GOT3 (cell line): ENCODE measurements around the gene LRRC52.

Experiments used
- DNase-seq: peaks from one replicate; lab custom pipeline; 2025; ENCODE audit warnings: mixed read lengths; lab: John Stamatoyannopoulos, UW

LRRC52 gene

GRCh38 chr1:165537356-165538109 lies 6.3 kb upstream of the LRRC52 start:
- no peak for DNase-seq

- no peak for DNase-seq
These were observed 4.5 kb upstream of the LRRC52 start for GRCh38 chr1:165539306-165539705.

DNA sequence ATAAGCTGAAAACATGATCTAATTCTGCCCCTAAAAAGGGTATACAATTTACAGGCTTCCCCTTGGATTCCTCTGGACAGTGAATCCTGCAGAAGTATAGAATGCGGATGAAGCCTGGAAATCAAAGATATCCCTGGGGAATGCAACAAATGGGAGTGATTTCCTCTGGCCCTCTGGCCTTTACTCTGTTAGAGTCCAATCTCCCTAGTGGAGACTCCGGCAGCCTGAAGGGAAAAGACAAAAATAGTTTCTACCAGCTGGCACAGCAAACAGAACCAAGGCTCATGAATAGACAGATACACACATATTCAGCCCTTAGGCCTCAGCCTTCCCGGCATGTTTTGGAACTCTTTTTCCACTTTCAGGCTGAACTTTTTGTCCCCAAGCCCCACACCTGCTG lies 3.9 kb upstream of the LRRC52 start:
- DNase-seq = no peak

DNA sequence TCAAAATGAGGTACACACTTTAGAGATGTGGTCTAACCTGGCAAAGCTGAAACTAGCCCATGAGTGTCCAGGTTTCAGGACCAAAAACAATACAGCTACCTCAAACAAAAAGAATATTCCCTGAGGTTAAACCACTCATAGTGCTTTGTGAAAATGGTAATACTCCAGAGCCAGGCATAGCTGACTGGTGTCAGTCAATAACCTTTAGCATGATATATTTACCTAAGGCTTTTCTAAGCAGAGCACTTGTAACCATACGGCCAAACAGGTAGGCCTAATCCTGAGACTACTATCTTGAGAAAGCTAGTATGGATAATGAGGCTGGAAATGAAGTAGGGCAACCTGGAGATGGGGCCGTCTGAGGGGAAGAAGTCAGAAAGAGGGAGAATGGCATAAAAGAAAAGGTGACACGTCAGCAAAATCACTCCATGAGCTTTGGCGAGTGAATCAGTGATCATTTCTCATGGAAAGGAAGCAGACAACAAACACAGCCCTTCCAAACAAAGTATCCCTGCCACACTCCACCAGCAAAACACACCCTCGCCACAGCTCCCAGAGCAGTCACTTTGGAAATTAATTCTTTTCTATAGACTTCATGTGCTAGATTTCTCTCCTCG lies 1.7 kb upstream of the LRRC52 start:
- no peak for DNase-seq

DNA sequence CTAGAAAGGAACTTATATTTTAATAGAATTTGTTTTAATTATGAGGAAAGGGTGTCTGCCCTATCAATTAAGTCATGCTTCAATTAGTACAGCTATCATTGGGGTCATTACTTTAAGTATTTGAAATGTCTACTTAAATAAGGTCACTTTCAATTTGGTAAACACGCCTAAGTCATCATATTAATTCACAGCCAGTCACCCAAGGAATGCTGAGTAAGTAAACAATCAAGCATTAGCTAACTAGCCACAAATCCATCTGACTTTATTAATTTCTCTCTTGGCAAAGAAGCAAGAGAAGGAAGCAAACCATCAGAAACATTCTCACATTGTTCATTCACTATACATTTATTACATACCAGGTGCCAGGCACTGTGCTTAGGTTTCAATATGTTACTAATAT lies 1.2 kb upstream of the LRRC52 start:
- DNase-seq = no peak

GRCh38 chr1:165544996-165545395 lies 1.2 kb downstream of the LRRC52 start:
- DNase-seq = no peak

DNA sequence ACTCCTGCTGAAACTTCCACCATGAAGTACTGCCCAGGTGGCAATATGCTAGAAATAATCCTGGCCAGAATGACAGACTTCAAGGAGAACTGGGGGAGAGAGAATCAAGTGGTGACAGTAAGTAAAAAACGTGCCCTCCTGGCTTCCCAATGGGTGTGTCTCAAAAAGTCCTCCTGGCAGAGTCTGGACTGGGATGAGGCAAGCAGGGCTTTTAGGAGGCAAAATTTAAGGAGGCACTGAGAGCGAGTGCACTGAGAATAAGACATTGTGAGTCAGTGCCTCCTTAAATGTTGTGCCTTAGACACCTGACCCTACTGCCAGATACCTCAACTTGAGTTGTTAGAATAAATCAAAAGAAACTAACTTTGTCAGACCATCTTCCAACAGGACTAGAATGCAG lies 2.2 kb downstream of the LRRC52 start:
- no peak for DNase-seq

GRCh38 chr1:165549973-165550372 lies 6.2 kb downstream of the LRRC52 start:
- DNase-seq = no peak

DNA sequence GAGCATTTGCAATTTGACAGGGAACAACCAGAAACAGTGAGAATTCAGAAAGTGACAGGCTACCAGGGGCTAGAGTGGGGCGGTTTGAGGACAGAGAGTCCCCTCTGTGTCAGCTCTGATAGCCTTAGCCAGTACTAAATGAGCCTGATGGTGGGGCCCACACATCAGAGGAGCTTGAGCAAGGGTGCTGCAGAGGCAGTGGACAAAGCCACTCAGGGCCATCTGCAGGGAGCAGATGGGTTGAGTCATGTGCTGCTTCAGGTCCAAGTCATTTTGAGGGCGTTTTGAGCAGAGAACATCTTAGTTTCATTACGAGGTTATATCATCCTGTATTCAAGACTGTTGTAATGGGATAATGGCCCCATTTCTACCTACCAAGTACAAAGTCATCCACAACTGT lies 7.7 kb downstream of the LRRC52 start:
- DNase-seq = no peak

DNA sequence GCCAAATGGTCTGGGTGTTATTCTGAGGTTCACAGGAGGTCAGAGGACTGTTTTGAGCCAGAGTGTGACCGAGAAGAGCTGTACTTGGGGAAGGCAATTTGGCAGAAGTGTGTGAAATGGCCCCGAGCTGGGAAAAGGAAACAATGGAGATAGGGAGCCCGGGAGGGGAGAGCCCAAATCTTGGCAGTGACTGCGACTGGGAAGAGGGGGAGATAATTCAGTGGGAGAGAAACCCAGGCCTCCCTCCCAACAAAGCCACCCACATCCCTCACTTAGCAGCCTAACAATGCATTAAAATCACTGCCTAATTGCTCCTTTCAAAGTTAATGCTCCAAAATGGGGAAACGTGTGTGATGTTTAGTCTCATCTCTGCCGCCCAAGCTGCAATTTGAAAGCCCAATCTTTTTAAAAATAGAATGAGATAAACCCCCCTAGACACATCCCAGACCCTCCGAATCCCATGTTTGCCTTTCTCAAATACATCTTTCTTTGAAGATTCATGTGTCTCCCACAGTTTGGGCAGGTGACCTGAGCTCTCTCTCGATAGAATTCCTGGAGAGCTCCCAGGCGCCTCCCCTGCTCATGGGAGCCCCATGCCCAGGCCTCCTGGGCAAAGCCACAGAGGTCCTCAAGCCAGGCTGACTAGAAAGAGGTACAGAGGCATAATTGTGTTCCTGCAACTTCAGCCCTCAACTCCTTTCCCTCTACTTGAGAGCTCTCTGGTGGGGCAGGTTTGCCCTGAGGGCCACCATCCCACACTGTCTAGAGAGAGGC lies 17.3 kb downstream of the LRRC52 start:
- DNase-seq = no peak

- no peak for DNase-seq
These were observed 18.8 kb downstream of the LRRC52 start for GRCh38 chr1:165562571-165562970.

DNA sequence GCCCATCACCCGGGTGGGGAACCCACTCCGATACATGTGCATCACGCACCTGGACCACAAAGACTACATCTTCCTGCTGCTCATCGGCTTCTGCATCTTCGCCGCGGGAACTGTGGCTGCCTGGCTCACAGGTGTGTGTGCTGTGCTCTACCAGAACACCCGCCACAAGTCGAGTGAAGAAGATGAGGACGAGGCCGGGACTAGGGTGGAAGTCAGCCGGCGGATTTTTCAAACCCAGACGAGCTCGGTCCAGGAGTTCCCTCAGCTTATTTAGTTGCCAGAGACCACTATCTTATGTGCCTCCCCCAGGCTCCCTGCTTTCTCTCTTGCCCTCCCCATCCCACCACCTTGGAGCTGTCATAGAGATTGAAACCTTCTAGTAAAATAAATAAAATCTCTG lies 19.8 kb downstream of the LRRC52 start:
- DNase-seq = no peak

DNA sequence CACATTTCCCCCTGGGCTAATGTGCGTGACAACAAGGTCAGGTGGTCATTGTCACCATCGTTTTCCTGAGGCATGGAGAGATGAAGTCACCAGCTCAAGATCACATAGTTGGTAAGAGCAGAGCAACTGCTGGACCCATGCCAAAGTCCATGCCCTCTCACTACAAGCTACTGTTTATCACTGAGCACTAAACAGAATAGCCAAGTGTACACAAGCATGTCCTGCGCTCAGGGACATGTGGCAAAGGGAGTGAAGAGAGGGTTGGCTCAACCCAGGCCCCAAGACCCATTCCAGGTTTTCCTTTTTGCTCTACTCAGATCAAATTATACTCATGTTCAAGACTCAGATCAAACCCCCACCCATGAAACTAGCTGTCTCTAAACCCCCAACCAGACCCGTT lies 20.8 kb downstream of the LRRC52 start:
- no peak for DNase-seq

DNA sequence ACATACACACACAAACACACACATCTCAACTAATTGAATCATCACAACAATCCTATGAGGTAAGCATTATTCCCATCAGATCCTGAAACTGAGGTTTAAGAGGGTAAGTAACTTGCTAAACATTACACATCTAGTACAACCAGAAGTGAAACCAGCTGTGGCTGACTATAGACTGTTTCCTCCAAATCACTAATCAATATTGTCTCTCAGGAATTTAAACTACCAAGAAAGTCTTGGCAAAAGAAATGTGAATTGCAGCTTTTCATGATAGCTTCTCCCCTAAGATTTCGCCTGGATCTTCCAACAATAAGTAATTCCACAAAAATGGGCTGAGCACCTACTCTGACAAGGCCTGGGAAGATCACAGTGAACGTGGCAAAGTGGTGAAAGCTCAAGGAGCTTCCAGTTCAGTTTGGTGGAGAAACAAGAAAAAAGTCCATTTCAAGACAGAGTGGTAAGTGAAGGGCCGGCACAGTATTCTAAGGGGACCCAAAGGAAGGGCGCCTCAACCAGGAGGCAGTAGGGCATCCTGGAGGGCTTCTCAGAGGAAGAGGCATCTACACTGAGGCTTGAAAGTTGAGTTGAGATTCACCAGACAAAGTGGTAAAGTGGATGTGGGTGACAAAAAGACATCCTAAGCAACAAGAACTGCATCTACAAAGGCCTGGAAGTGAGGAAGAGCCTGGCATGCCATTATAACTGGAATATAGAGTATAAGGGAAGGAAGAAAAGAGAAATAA lies 22.1 kb downstream of the LRRC52 start:
- DNase-seq = no peak

- DNase-seq = no peak
These were observed 26.3 kb downstream of the LRRC52 start for GRCh38 chr1:165570078-165570477.

- no peak for DNase-seq
These were observed 30.0 kb downstream of the LRRC52 start for GRCh38 chr1:165573787-165574186.

- DNase-seq = no peak
These were observed 30.5 kb downstream of the LRRC52 start for GRCh38 chr1:165574295-165574694.

- no peak for DNase-seq
These were observed 31.8 kb downstream of the LRRC52 start for GRCh38 chr1:165575468-165576099.

- no peak for DNase-seq
These were observed 32.7 kb downstream of the LRRC52 start for GRCh38 chr1:165576536-165576935.

DNA sequence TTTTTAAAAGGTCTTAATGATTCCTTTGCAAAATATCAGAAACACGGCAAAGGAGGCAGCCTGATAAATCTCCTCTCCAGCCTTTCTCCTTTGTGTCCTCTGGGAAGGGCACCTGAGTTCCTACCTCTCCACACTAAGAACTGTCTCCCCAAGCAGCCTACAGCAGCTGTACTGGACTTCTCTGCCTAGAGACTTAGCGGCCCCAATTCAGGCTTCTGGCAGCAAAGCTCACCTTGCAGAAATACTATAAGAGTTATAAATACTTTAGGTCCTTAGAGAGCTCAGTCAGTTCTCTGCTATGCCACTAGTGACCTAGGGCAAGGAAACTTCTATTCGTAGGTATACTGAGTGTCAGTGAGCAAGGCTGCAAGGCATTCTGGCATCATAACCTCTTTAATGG lies 33.9 kb downstream of the LRRC52 start:
- DNase-seq = no peak

DNA sequence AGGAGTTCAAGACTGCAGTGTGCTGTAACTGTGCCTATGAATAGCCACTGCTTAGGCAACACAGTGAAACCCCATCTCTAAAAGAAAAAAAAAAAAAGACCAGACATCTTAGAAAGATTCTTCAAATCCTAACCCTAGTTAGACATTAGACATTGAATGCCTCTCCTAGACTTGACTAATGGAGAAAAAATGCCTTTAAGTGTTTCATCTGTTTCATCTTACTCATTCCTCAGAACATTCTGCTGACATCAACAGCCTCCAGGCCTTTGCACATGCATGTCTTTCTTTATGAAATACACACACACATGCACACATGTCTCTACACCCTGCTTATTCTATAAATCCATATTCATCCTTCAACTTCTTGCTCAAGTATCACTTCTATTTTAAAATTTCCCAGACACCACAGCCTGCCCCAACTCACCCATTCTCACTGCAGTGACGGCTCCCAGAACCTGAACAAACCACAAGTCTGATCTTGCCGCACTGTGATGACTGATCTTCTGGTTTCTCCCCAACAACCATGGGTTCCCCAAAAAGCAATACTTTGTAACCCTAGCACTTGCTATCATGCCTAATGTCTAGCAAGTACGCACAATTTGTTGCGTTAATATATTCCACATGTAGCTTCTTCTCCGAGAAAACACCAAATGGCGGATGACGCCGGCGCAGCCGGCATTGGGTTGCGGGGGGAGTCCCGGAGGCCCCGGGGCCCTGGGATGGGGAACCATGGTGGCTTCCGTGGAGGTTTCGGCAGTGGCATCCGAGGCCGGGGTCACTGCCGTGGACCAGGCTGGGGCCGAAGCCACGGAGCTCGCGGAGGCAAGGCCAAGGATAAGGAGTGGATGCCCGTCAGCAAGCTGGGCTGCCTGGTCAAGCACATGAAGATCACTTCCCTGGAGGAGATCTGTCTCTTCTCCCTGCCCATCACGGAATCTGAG lies 37.4 kb downstream of the LRRC52 start:
- no peak for DNase-seq
